Adrenal gland (tissue), 12 donors: ENCODE measurements around the gene SBF2. TPM values are rescaled to one million over a fixed set of nuclear protein-coding genes. Genes with fewer than 3 reads are reported as not detected.

Experiments used
- DNase-seq, 7 donors: peaks; one replicate each; pipeline ENCODE4 v3.0.0-alpha.2; 2019 to 2020
- H3K27ac ChIP-seq, 5 donors: fragments of 200-600 bp; sonication (generic) in 4 of 5; 1 replicate in 3 of 5; 2 replicates in 2 of 5; pipeline versions ENCODE4 v1.5.1 to v1.8.0; 2016 to 2020; ENCODE audit warnings: mild to moderate bottlenecking in 1 of 5
- H3K27me3 ChIP-seq: fragments of 200-600 bp; 2 replicates; pipeline ENCODE4 v1.8.0; 2021
- H3K36me3 ChIP-seq, 2 donors: fragments of 200-600 bp; replicated peaks in 1 of 2; 1 replicate in 1 of 2; 2 replicates in 1 of 2; pipeline versions ENCODE4 v1.5.1 to v1.8.0; 2018 to 2022
- H3K4me1 ChIP-seq, 2 donors: fragments of 200-600 bp; replicated peaks in 1 of 2; 1 replicate in 1 of 2; 2 replicates in 1 of 2; pipeline versions ENCODE4 v1.5.1 to v1.8.0; 2018 to 2021
- H3K4me3 ChIP-seq, 4 donors: fragments of 200-600 bp; sonication (generic) in 3 of 4; one replicate each; pipeline ENCODE4 v1.5.1; 2016 to 2018
- H3K9me3 ChIP-seq, 3 donors: fragments of 200-600 bp; sonication (generic) in 1 of 3; replicated peaks in 1 of 3; 1 replicate in 2 of 3; 2 replicates in 1 of 3; pipeline versions ENCODE4 v1.5.1 to v1.8.0; 2016 to 2021
- CTCF ChIP-seq, 6 experiments: fragments of 450-650 bp in 4 of 6; fragments of 200-600 bp in 2 of 6; sonication (generic) in 1 of 6; IDR thresholded peaks; 1 replicate in 5 of 6; 2 replicates in 1 of 6; pipeline versions ENCODE4 v1.5.1 to v1.8.0; 2016 to 2021; ENCODE audit warnings: antibody characterized with exemption in 6 of 6, mild to moderate bottlenecking in 2 of 6, moderate library complexity in 1 of 6
- POLR2A ChIP-seq, 2 donors: fragments of 450-650 bp; IDR thresholded peaks; one replicate each; pipeline ENCODE4 v1.6.1; 2017; ENCODE audit warnings: antibody characterized with exemption in 2 of 2, mild to moderate bottlenecking in 2 of 2, moderate library complexity in 1 of 2
- WGBS, 4 donors: extraction: QIAGEN DNeasy Blood & Tissue Kit in 2 of 4; methylation state at CpG; one replicate each; pipeline versions ENCODE4 v1.1.5 to v1.1.7; 2013 to 2017; 5-methylcytosine and 5-hydroxymethylcytosine counted together
- intact Hi-C, 2 donors: fragments of 100-400 bp; cut with DNase I; formaldehyde crosslinking; loops; one replicate each; pipeline versions ENCODE4 v1.14.1 to v1.15.0; 2022 to 2023
- polyA plus RNA-seq, 3 donors: library from polyadenylated mRNA; stranded (reverse); fragments of 200-250 nt in 2 of 3; fragments of 350-450 nt in 1 of 3; fragmentation: Illumina TruSeq in 1 of 3; extraction: RNeasy Lipid Tissue Mini Kit (QIAGEN cat#74804) in 1 of 3; gene quantifications; one replicate each; pipeline ENCODE4 v1.2.3, GENCODE V29; 2013 to 2014
- total RNA-seq, 9 donors: library from RNA; depleted of rRNA in 4 of 9; stranded (reverse); fragments of >200 nt in 4 of 9; fragments of 120-200 nt in 1 of 9; fragmentation: NEBNext Ultra II Directional in 1 of 9; extraction: Animal tissue kit (Norgen Biotek cat#: 25700) in 1 of 9; gene quantifications; one replicate each; pipeline versions ENCODE4 v1.1.0 to v1.2.4, GENCODE V29; 2013 to 2023
- donor health status: healthy with polysubstance abuse.
- donor health status: Bipolar disorder and iron deficiency.
- donor health status: DM: yes; HTN: yes; CAD: no.
- donor health status: DM: no; HTN: no; CAD: no.
- donor health status: DM: no; HTN: no; CAD: no.
- donor health status: DM: yes; HTN: yes; CAD: no.

Gene SBF2
- total and polyA plus RNA-seq, 12 donors = 12.5 to 66.7 (median 38.0) TPM

- DNase-seq = no peak
- peaks cover 6 to 23% of the 10 kb centered on the region in 2 donors for H3K4me1 ChIP-seq
- H3K27ac ChIP-seq = peak overlapping the region; percentile 60 to 94 (median 89)
- H3K27me3 ChIP-seq = no peaks in the 10 kb centered on the region
- H3K36me3 ChIP-seq = no peaks in the 10 kb centered on the region
- peak overlapping the region in 3 of 4 donors; percentile 67 to 83 (median 76) for H3K4me3 ChIP-seq
- intact Hi-C loops = loop anchor here in 1 of 2 donors (10.0 kb wide), 1 partner anchor 548 kb away; no protein-coding TSS in a partner anchor
- H3K9me3 ChIP-seq = no peaks in the 10 kb centered on the region
- TF ChIP-seq POLR2A (IDR thresholded peaks at IDR 0.05) (no peak), CTCF (IDR thresholded peaks at IDR 0.05) (no peak)
- WGBS, 4 donors = 16 to 47% (median 21%) methylated on average over 5 to 10 of the region's 10 CpGs
These were observed 8.3 kb upstream of the SBF2 start for GRCh38 chr11:10302359-10302743.

DNA sequence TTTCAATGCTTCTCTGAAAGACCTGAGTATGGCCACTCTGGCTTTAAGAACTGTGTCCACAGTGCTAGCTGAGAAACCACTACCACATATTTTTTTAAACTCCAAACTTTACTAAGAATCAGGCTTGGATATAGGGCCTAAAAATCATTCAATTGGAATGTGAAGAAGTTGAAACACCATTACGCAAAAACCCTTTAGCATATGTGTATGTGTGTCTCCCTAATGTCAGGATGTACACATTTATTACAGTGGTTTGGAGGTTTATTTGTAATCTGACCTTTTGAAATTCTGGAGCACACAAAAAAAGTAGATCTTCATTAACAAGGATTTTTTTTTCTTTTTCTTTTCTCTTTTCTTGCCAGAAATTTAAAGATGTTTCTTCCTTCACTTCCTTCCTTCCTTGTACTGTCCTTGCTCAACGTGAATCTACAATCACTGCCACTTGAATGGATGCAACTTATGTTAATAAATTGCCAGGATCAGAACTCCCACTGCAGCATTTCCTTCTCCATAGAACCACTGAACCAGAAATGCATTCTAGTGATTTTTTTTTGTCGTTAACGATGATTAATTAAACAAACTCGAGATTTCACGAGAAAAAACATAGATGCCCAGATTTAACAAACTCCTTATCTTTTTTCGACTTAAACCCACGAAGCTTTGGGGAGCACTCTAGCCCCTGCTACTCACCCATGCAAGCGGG lies 7.8 kb upstream of the SBF2 start:
- peak overlapping the region in 2 of 4 donors; percentile 67 to 83 for H3K4me3 ChIP-seq
- H3K9me3 ChIP-seq = no peaks in the 10 kb centered on the region
- no peaks in the 10 kb centered on the region for H3K36me3 ChIP-seq
- intact Hi-C loops = loop anchor here in 1 of 2 donors (10.0 kb wide), 1 partner anchor 547 kb away; no protein-coding TSS in a partner anchor
- H3K27ac ChIP-seq = peak overlapping the region; percentile 60 to 94 (median 89)
- WGBS, 4 donors = 21 to 39% (median 30%) methylated on average over 9 of the region's 9 CpGs
- no peak for DNase-seq
- H3K4me1 ChIP-seq = peaks cover 6 to 23% of the 10 kb centered on the region in 2 donors
- H3K27me3 ChIP-seq = no peaks in the 10 kb centered on the region
- no peak for TF ChIP-seq POLR2A (IDR thresholded peaks at IDR 0.05)
- TF ChIP-seq CTCF (IDR thresholded peaks at IDR 0.05) = no peak

DNA sequence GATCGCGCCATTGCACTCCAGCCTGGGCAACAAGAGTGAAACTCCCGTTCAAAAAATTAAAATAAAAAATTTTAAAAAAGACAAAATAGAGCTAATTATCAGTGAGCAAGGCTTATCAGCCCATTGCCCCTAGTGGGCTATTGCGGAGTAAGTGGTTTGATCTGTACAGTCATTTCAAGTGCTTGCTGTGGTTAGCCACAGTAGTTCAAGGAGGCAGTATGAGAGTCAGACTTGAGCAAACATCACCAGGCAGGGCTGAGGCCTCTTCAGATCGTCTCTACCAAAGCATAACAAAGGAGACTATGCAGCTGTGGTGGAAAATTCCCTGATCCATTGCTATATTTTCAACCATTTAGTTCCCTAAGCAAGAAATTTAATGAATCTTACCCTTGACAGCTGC lies 4.3 kb upstream of the SBF2 start:
- Histone ChIP-seq H3K36me3 (no peaks in the 10 kb centered on the region), H3K27ac (no peak overlapping the region), H3K9me3 (no peaks in the 10 kb centered on the region), H3K27me3 (no peaks in the 10 kb centered on the region), H3K4me1 (peaks cover 6 to 12% of the 10 kb centered on the region in 2 donors), H3K4me3 (no peak overlapping the region)
- intact Hi-C loops = no loop called here
- WGBS, 4 donors = 81 to 91% (median 85%) methylated on average over 5 of the region's 5 CpGs
- TF ChIP-seq CTCF (IDR thresholded peaks at IDR 0.05) (no peak), POLR2A (IDR thresholded peaks at IDR 0.05) (no peak)
- no peak for DNase-seq

- TF ChIP-seq CTCF (IDR thresholded peaks at IDR 0.05) (no peak), POLR2A (IDR thresholded peaks at IDR 0.05) (no peak)
- WGBS, 4 donors = 53 to 61% (median 55%) methylated on average over 10 of the region's 10 CpGs
These were observed 1.3 kb upstream of the SBF2 start for GRCh38 chr11:10295064-10295901.

More at GRCh38 chr11:10295064-10295901, 1.3 kb upstream of the SBF2 start:
- no peaks in the 10 kb centered on the region for H3K27me3 ChIP-seq
- no peaks in the 10 kb centered on the region for H3K36me3 ChIP-seq
- H3K27ac ChIP-seq = peak overlapping the region in 4 of 5 donors; percentile 98 to 99 (median 98)
- H3K9me3 ChIP-seq = no peaks in the 10 kb centered on the region
- intact Hi-C loops = no loop called here
- no peak for DNase-seq
- H3K4me3 ChIP-seq = peak overlapping the region in 1 of 4 donors; percentile 85
- H3K4me1 ChIP-seq = peaks cover 11 to 29% of the 10 kb centered on the region in 2 donors
